Renal cortical epithelial cell (primary cell): ENCODE measurements around the gene CISD2. TPM values are rescaled to one million over a fixed set of nuclear protein-coding genes. Genes with fewer than 3 reads are reported as not detected.
"Not testable (repeated sequence)": the region's sequence is repeated elsewhere in the genome, so short reads cannot be mapped to it uniquely, and the experiment has no call there.

Experiments
- DNase-seq: peaks from one replicate; pipeline ENCODE4 v3.0.0-alpha.2; 2011; ENCODE audit warnings: low read depth
- total RNA-seq: library from RNA; depleted of rRNA; stranded (reverse); fragments of >200 nt; gene quantifications from 2 replicates; pipeline ENCODE4 v1.2.3, GENCODE V29; 2014

Gene CISD2
- total RNA-seq, 1 donor from 2014 or later = 32.8 TPM

DNA sequence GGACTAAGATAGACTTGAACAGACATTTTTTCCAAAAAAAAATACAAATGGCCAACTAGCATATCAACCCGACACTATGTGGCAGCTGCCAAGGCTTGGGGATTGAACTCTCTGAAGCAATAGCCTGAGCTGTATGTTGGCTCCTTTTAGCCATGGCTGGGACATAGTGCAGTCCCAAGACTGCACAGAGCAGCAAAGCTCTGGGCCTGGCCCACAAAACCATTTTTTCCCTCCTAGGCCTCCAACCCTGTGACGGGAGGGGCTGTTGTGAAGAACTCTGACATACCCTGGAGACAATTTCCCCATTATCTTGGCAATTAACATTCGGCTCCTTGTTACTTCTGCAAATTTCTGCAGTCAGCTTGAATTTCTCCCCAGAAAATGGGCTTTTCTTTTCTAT is 50.1 kb downstream of the CISD2 start:
- no peak for DNase-seq

DNA sequence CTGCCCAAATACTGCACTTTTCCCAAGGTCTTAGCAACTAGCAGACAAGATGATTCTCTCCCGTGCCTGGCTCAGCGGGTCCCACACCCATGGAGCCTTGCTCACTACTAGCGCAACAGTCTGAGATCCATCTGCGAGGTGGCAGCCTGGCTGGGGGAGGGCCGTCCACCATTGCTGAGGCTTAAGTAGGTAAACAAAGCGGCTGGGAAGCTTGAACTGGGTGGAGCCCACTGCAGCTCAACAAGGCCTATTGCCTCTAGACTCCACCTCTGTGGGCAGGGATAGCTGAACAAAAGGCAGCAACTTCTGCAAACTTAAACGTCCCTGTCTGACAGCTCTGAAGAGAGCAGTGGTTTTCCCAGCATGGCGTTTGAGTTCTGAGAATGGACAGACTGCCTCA is 50.9 kb downstream of the CISD2 start:
- DNase-seq = not testable (repeated sequence)

DNA sequence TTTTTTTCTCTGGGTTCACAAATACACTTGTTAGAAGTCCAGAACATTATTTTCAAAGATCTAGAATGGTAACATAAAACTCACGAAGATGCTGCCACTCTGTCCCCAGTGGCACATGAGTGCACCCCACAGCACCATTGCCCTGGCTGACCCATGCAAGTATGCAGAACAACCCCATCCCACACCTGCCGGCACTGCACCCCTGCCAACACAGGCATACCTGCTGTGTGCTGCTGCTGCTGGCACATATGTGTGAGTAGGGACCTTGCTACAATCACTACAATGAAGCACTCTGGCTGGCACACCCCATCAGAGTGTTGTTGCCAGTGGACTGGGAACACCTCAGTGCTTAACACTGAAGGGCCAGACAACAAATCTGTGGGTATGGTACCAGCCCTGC is 66.9 kb downstream of the CISD2 start:
- no peak for DNase-seq

DNA sequence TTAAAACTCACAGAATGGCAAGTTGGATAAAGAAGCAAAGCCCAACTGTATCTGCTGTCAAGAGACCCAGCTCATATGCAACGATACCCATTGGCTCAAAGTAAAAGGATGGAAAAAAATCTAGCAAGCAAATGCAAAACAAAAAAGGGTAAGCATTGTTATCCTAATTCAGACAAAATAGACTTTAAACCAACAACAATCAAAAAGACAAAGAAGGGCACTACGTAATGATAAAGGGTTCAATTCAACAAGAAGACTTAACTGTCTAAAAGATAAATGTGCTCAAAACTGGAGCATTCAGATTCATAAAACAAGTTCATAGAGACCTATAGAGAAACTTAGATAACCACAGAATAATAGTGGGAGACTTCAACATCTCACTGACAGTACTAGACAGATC is 69.3 kb downstream of the CISD2 start:
- not testable (repeated sequence) for DNase-seq

Other genes with a start within 250 kb of the CISD2 start
- 29.2 and 36.5 TPM in 2 replicates for gene MANBA, start 108.0 kb upstream of the CISD2 start, total RNA-seq
- gene UBE2D3, start 41.4 kb upstream of the CISD2 start, total RNA-seq = 231 and 257 TPM in 2 replicates
- gene SLC9B1, start 150.7 kb downstream of the CISD2 start, total RNA-seq = 0.30 and 0.69 TPM in 2 replicates
- 11.1 and 17.9 TPM in 2 replicates for gene SLC9B2, start 207.8 kb downstream of the CISD2 start, total RNA-seq
- gene BDH2, start 230.8 kb downstream of the CISD2 start, total RNA-seq = 83.5 and 151 TPM in 2 replicates